ENCODE results near the gene ATAD1. TPM values are rescaled to one million over a fixed set of nuclear protein-coding genes. Genes with fewer than 3 reads are reported as not detected.

ATAD1 gene
- total RNA-seq, 1 experiment from 2014 or later = 48.6 TPM

GRCh38 chr10:87721781-87722180, 96.2 kb downstream of the ATAD1 start:
- TF ChIP-seq CTCF (conservative IDR thresholded peaks at IDR 0.05; ENCODE audit: low read depth, low read length) (no peak), EZH2 (IDR thresholded peaks at IDR 0.05; ENCODE audit: borderline replicate concordance, low read depth, low read length, poor library complexity, severe bottlenecking) (no peak)
- Histone ChIP-seq H3K4me3 (ENCODE audit: low read depth, low read length, poor library complexity, severe bottlenecking) (no peak overlapping the region), H3K27me3 (replicated peaks; ENCODE audit: insufficient read depth, low read depth, low read length, poor library complexity) (no peaks in the 10 kb centered on the region), H3K27ac (ENCODE audit: low read depth, low read length, poor library complexity, severe bottlenecking) (no peak overlapping the region), H3K9me3 (ENCODE audit: low read depth, low read length, poor library complexity, severe bottlenecking) (no peaks in the 10 kb centered on the region), H3K36me3 (ENCODE audit: insufficient read depth, low read length, poor library complexity, severe bottlenecking) (no peaks in the 10 kb centered on the region), H3K4me1 (ENCODE audit: insufficient read depth, low read length, poor library complexity, severe bottlenecking) (no peaks in the 10 kb centered on the region)
- DNase-seq (ENCODE audit: low spot score) = no peak
- no TSS peak for BruUV-seq (replicated peaks)
- ChIA-PET POLR2A (ENCODE audit: low non-redundant PET) (no interaction called here), CTCF (no interaction called here)
- intact Hi-C loops (cut with micrococcal nuclease; ENCODE audit: unreplicated experiment) = no loop called here

GRCh38 chr10:87720665-87721064, 97.4 kb downstream of the ATAD1 start:
- intact Hi-C loops (cut with micrococcal nuclease; ENCODE audit: unreplicated experiment) = no loop called here

GRCh38 chr10:87716348-87716670, 101.7 kb downstream of the ATAD1 start:
- BruUV-seq (replicated peaks) = no TSS peak
- TF ChIP-seq EZH2 (IDR thresholded peaks at IDR 0.05; ENCODE audit: borderline replicate concordance, low read depth, low read length, poor library complexity, severe bottlenecking) (no peak), CTCF (conservative IDR thresholded peaks at IDR 0.05; ENCODE audit: low read depth, low read length) (no peak)
- Histone ChIP-seq H3K27me3 (replicated peaks; ENCODE audit: insufficient read depth, low read depth, low read length, poor library complexity) (no peaks in the 10 kb centered on the region), H3K4me3 (ENCODE audit: low read depth, low read length, poor library complexity, severe bottlenecking) (no peak overlapping the region), H3K4me1 (ENCODE audit: insufficient read depth, low read length, poor library complexity, severe bottlenecking) (no peaks in the 10 kb centered on the region), H3K9me3 (ENCODE audit: low read depth, low read length, poor library complexity, severe bottlenecking) (no peaks in the 10 kb centered on the region), H3K27ac (ENCODE audit: low read depth, low read length, poor library complexity, severe bottlenecking) (no peak overlapping the region), H3K36me3 (ENCODE audit: insufficient read depth, low read length, poor library complexity, severe bottlenecking) (no peaks in the 10 kb centered on the region)
- no peak for DNase-seq (ENCODE audit: low spot score)
- ChIA-PET POLR2A (ENCODE audit: low non-redundant PET) (no interaction called here), CTCF (no interaction called here)
- intact Hi-C loops (cut with micrococcal nuclease; ENCODE audit: unreplicated experiment) = no loop called here

More at GRCh38 chr10:87720665-87721064, 97.4 kb downstream of the ATAD1 start:
- TF ChIP-seq EZH2 (IDR thresholded peaks at IDR 0.05; ENCODE audit: borderline replicate concordance, low read depth, low read length, poor library complexity, severe bottlenecking) = no peak
- no peak for TF ChIP-seq CTCF (conservative IDR thresholded peaks at IDR 0.05; ENCODE audit: low read depth, low read length)
- no peaks in the 10 kb centered on the region for H3K9me3 ChIP-seq (ENCODE audit: low read depth, low read length, poor library complexity, severe bottlenecking)
- H3K4me1 ChIP-seq (ENCODE audit: insufficient read depth, low read length, poor library complexity, severe bottlenecking) = no peaks in the 10 kb centered on the region
- ChIA-PET POLR2A (ENCODE audit: low non-redundant PET) (no interaction called here), CTCF (no interaction called here)
- H3K36me3 ChIP-seq (ENCODE audit: insufficient read depth, low read length, poor library complexity, severe bottlenecking) = no peaks in the 10 kb centered on the region
- no peak overlapping the region for H3K4me3 ChIP-seq (ENCODE audit: low read depth, low read length, poor library complexity, severe bottlenecking)
- H3K27me3 ChIP-seq (replicated peaks; ENCODE audit: insufficient read depth, low read depth, low read length, poor library complexity) = no peaks in the 10 kb centered on the region
- no peak for DNase-seq (ENCODE audit: low spot score)
- no TSS peak for BruUV-seq (replicated peaks)
- no peak overlapping the region for H3K27ac ChIP-seq (ENCODE audit: low read depth, low read length, poor library complexity, severe bottlenecking)
